Smooth muscle cell (in vitro differentiated cells): ENCODE measurements around the gene RAB40C. TPM values are rescaled to one million over a fixed set of nuclear protein-coding genes. Genes with fewer than 3 reads are reported as not detected.
A peak's percentile ranks its signal among the peaks of the same experiment; 100 is the strongest.

Experiments
- DNase-seq: peaks from one replicate; lab custom pipeline; 2025; ENCODE audit not compliant: unreplicated experiment; lab: John Stamatoyannopoulos, UW
- H2AFZ ChIP-seq: fragments of 200-600 bp; sonication (generic); 2 replicates; pipeline ENCODE4 v1.6.0; 2016; ENCODE audit warnings: antibody characterized with exemption, low read depth, mild to moderate bottlenecking
- H3F3A ChIP-seq: fragments of 200-600 bp; sonication (generic); 2 replicates; pipeline ENCODE4 v1.6.0; 2017; ENCODE audit warnings: antibody characterized with exemption, low read depth
- H3K27ac ChIP-seq: fragments of 200-600 bp; sonication (generic); 2 replicates; pipeline ENCODE4 v1.5.1; 2016; ENCODE audit warnings: low read depth, mild to moderate bottlenecking
- H3K27me3 ChIP-seq: fragments of 200-600 bp; sonication (generic); 2 replicates; pipeline ENCODE4 v1.6.1; 2016; ENCODE audit warnings: low read depth, mild to moderate bottlenecking
- H3K36me3 ChIP-seq: fragments of 200-600 bp; sonication (generic); 2 replicates; pipeline ENCODE4 v1.5.1; 2016; ENCODE audit warnings: low read depth
- H3K4me1 ChIP-seq: fragments of 200-600 bp; sonication (generic); 2 replicates; pipeline ENCODE4 v1.5.1; 2016; ENCODE audit warnings: low read depth
- H3K4me2 ChIP-seq: fragments of 200-600 bp; sonication (generic); 2 replicates; pipeline ENCODE4 v1.6.0; 2016; ENCODE audit warnings: mild to moderate bottlenecking
- H3K4me3 ChIP-seq: fragments of 200-600 bp; sonication (generic); 2 replicates; pipeline ENCODE4 v1.5.1; 2016; ENCODE audit warnings: mild to moderate bottlenecking
- H3K79me2 ChIP-seq: fragments of 200-600 bp; sonication (generic); 2 replicates; pipeline ENCODE4 v1.6.0; 2016; ENCODE audit warnings: low read depth, mild to moderate bottlenecking
- H3K9ac ChIP-seq: fragments of 200-600 bp; sonication (generic); 2 replicates; pipeline ENCODE4 v1.6.0; 2016; ENCODE audit warnings: low read depth
- H3K9me3 ChIP-seq: fragments of 200-600 bp; sonication (generic); replicated peaks from 2 replicates; pipeline ENCODE4 v1.5.1; 2016; ENCODE audit warnings: low read depth
- H4K20me1 ChIP-seq: fragments of 200-600 bp; sonication (generic); 2 replicates; pipeline ENCODE4 v1.6.0; 2016; ENCODE audit warnings: low read depth
- WGBS: methylation state at CpG from one replicate; pipeline ENCODE4 v1.1.7; 2016; ENCODE audit warnings: low lambda C conversion rate; 5-methylcytosine and 5-hydroxymethylcytosine counted together
- polyA plus RNA-seq: library from polyadenylated mRNA; unstranded; fragments of >200 nt; fragmentation: Nextera tagmentation; extraction: Ambion mirVana; gene quantifications from 2 replicates; pipeline ENCODE4 v1.2.1, GENCODE V29; 2016
- total RNA-seq: library from RNA; depleted of rRNA; stranded (reverse); fragments of >200 nt; gene quantifications from 2 replicates; pipeline ENCODE4 v1.2.3, GENCODE V29; 2014
- TF ChIP-seq, protein P1 (sequence below): fragments of 200-600 bp; sonication (generic); IDR thresholded peaks from 2 replicates; pipeline ENCODE4 v1.5.1; 2017; ENCODE audit warnings: borderline replicate concordance, mild to moderate bottlenecking, antibody characterized with exemption; ENCODE audit not compliant: insufficient read depth, poor library complexity, severe bottlenecking

Gene RAB40C
- total and polyA plus RNA-seq, 2 experiments from 2014 or later, result 21.2 to 28.3 TPM

DNA sequence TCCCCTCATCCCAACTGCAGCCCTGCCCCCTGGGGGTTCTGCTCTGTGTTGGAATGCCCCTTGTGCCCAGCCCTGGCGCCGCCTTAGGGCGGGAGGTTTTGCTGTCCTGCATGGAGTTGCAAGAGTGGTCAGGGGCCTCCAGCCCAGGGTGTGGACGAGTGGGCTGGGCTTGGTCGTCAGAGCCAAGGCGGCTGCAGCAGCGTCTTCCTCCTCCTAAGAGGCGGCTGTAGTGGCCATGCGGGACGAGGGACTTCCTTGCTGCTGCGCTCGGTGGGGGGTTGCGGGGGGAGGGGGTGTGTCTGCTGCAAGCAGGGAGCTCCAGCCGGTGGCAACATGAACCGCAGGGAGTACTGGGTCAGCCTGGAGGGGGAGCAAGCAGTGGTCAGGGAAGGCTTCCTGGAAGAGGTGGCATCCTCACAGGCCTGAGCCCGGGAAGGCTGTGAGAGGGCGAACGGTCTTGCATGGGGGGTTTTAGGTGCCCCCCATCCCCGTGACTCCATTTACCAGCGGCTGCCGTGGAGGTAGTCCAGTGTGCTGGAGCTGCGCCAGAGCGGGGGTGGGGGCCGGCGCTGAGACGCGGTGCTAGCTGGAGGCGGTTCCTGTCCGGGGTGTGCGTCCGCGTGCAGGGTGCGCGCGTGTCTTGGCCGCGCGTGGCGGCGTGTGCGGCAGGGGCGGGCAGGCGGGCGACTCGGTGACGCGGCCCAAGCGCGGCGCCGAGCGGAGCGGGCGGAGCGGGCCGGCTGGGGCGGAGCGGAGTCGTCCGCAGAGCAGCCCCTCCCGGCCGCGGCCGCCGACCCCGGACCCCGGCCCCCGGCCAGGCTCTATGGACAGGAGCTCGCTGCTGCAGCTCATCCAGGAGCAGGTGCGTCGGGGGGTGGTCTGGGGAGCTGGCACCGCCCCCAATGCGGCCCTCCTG lies 85.4 kb downstream of the RAB40C start, which contains the start of gene RHBDL1:
Gene RHBDL1, plus strand, starts transcription at position 704 of the 916 bp plus-strand sequence. Its CDS starts 120 bp downstream, at position 824.
- 10% methylated on average over 40 of the region's 73 CpGs for WGBS
- Histone ChIP-seq H4K20me1 (peaks cover 16% of the 10 kb centered on the region), H3K27ac (no peak within 1 kb of the TSS), H3K9ac (no peak within 1 kb of the TSS), H3K9me3 (no peaks in the 10 kb centered on the region), H2AFZ (no peak within 1 kb of the TSS), H3K79me2 (no peaks in the 10 kb centered on the region), H3K27me3 (no peaks in the 10 kb centered on the region), H3F3A (peaks cover 4% of the 10 kb centered on the region), H3K4me2 (peak within 1 kb of the TSS; percentile 88), H3K4me3 (peak within 1 kb of the TSS; percentile 44), H3K4me1 (peaks cover 6% of the 10 kb centered on the region), H3K36me3 (no peaks in the 10 kb centered on the region)
- DNase-seq, result peak; percentile 30
- TF ChIP-seq, protein P1, sequence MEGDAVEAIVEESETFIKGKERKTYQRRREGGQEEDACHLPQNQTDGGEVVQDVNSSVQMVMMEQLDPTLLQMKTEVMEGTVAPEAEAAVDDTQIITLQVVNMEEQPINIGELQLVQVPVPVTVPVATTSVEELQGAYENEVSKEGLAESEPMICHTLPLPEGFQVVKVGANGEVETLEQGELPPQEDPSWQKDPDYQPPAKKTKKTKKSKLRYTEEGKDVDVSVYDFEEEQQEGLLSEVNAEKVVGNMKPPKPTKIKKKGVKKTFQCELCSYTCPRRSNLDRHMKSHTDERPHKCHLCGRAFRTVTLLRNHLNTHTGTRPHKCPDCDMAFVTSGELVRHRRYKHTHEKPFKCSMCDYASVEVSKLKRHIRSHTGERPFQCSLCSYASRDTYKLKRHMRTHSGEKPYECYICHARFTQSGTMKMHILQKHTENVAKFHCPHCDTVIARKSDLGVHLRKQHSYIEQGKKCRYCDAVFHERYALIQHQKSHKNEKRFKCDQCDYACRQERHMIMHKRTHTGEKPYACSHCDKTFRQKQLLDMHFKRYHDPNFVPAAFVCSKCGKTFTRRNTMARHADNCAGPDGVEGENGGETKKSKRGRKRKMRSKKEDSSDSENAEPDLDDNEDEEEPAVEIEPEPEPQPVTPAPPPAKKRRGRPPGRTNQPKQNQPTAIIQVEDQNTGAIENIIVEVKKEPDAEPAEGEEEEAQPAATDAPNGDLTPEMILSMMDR, result no peak

DNA sequence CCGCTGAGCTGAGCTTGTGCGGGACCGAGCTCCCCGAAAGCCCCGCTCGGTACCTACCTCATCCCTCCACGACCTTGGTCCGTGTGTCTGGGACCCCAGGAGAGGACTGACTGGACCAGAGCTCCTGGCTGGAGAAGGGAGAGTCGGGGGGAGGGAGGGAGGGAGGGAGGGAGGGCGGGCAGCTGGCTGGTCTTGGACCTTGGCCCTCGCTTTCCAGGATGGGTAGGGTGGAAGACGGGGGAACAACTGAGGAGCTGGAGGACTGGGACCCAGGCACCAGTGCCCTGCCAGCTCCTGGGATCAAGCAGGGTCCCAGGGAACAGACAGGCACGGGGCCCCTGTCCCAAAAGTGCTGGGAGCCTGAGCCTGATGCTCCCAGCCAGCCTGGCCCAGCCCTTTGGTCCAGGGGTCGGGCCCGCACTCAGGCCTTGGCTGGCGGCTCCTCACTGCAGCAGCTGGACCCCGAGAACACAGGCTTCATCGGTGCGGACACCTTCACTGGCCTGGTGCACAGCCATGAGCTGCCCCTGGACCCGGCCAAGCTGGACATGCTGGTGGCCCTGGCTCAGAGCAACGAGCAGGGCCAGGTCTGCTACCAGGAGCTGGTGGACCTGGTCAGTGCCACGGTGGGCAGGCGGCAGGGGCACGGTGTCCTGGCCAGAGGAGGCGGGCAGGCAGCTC lies 86.2 kb downstream of the RAB40C start:
- Histone ChIP-seq H3K4me3 (peak overlapping the region; percentile 44), H3K9me3 (no peaks in the 10 kb centered on the region), H3K27me3 (no peaks in the 10 kb centered on the region), H3K9ac (no peak overlapping the region), H3K36me3 (no peaks in the 10 kb centered on the region), H3K27ac (no peak overlapping the region), H3K79me2 (peaks cover 5% of the 10 kb centered on the region), H3K4me2 (peak overlapping the region; percentile 88), H3K4me1 (peaks cover 9% of the 10 kb centered on the region), H4K20me1 (peaks cover 23% of the 10 kb centered on the region), H3F3A (peaks cover 4% of the 10 kb centered on the region), H2AFZ (no peak overlapping the region)
- TF ChIP-seq, protein P1, result no peak
- WGBS, result 82% methylated on average over 13 of the region's 25 CpGs
- DNase-seq, result no peak

DNA sequence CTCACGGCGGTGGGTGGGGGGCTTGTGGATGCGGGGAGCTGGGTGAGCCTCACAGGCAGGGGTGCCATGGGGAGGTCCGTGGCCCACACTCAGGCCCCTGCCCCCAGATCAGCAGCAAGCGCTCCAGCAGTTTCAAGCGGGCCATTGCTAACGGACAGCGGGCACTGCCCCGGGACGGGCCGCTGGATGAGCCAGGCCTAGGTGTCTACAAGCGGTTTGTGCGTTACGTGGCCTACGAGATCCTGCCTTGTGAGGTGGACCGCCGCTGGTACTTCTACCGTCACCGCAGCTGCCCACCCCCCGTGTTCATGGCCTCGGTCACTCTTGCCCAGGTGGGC lies 86.7 kb downstream of the RAB40C start:
- 95% methylated on average over 17 of the region's 21 CpGs for WGBS
- no peaks in the 10 kb centered on the region for H3K9me3 ChIP-seq
- no peak overlapping the region for H3K9ac ChIP-seq
- H4K20me1 ChIP-seq, result peaks cover 28% of the 10 kb centered on the region
- peaks cover 10% of the 10 kb centered on the region for H3K79me2 ChIP-seq
- H3K27me3 ChIP-seq, result no peaks in the 10 kb centered on the region
- H3F3A ChIP-seq, result peaks cover 4% of the 10 kb centered on the region
- no peak overlapping the region for H3K27ac ChIP-seq
- H2AFZ ChIP-seq, result no peak overlapping the region
- H3K4me3 ChIP-seq, result no peak overlapping the region
- no peak overlapping the region for H3K4me2 ChIP-seq
- peaks cover 14% of the 10 kb centered on the region for H3K4me1 ChIP-seq
- TF ChIP-seq, protein P1, result no peak
- DNase-seq, result no peak
- no peaks in the 10 kb centered on the region for H3K36me3 ChIP-seq
